NB4 (cell line): ENCODE measurements around the gene HSFX2.
"Not testable (repeated sequence)": the region's sequence is repeated elsewhere in the genome, so short reads cannot be mapped to it uniquely, and the experiment has no call there.

Experiments
- DNase-seq: peaks from one replicate; pipeline ENCODE4 v3.0.0; 2010; ENCODE audit warnings: low read depth
- H3K4me3 ChIP-seq: one replicate; pipeline ENCODE4 v1.5.1; 2011; ENCODE audit warnings: mild to moderate bottlenecking, low read depth, low read length, moderate library complexity
- CTCF ChIP-seq: IDR thresholded peaks from one replicate; pipeline ENCODE4 v1.5.1; 2012; ENCODE audit warnings: low read depth, low read length
- MYC ChIP-seq: IDR thresholded peaks from 2 replicates; pipeline ENCODE4 v1.6.1; 2011; ENCODE audit warnings: low read depth, low read length
- POLR2A ChIP-seq: IDR thresholded peaks from 2 replicates; pipeline ENCODE4 v1.6.1; 2011; ENCODE audit warnings: mild to moderate bottlenecking; ENCODE audit not compliant: insufficient read length; ENCODE audit errors: extremely low read depth
- TF ChIP-seq, protein P1 (sequence below): IDR thresholded peaks from 2 replicates; pipeline ENCODE4 v1.6.1; 2011; ENCODE audit warnings: low read depth, low read length

HSFX2 gene

DNA sequence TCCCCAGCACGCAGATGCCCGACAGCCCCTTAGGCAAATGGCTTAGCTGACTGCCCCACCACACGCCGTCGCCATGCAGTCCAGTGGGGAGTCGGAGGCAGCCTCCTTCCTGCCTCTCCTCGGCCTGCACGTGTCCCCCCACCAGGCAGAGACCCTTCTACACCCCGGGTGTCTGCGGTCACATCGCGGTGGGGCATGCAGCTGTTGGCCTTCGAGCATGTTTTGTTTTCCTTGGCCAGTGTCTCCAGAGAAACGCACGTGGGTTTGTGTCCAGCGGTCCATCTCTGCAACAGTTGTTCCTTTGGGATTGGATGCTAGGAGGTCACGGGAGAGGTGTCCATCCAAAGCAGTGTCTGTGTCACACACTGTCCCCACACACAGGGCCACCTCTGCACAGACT lies at the start of gene HSFX2:
Gene HSFX2 (minus strand): TSS at position 101 of the 400 bp plus-strand sequence. CDS start 614 bp downstream, outside the sequence.
- H3K4me3 ChIP-seq, result not testable (repeated sequence)

GRCh38 chrX:149643496-149643895 lies 48.4 kb upstream of the HSFX2 start:
- DNase-seq, result no peak
- no peak overlapping the region for H3K4me3 ChIP-seq
- TF ChIP-seq MYC, result no peak

More for the DNA sequence above, at the start of gene HSFX2:
- not testable (repeated sequence) for DNase-seq

DNA sequence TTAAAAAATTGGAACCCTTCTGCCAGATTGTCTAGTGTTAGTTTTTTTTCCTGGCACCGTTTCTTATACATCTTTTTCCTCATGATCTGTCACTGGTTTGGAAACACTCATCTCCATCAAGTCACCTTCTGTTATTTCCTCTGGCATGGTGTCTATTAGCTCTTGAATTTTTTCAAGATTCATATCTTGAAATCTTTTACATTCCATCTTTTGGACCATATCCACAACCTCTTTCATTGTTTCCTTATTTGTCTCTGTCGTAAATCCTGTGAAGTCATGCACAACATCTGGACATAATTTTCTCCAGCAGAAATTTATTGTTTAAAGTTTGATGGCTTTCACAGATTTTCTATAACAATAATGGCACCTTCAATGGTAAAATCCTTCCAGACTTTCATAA lies 46.7 kb upstream of the HSFX2 start:
- no peak for DNase-seq
- H3K4me3 ChIP-seq, result no peak overlapping the region
- no peak for TF ChIP-seq CTCF
- TF ChIP-seq MYC, result no peak

- no peak for DNase-seq
- no peak overlapping the region for H3K4me3 ChIP-seq
- TF ChIP-seq MYC (no peak), POLR2A (no peak), CTCF (no peak)
- TF ChIP-seq, protein P1, sequence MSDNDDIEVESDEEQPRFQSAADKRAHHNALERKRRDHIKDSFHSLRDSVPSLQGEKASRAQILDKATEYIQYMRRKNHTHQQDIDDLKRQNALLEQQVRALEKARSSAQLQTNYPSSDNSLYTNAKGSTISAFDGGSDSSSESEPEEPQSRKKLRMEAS, result no peak
Measured at GRCh38 chrX:149641432-149641831, 46.3 kb upstream of the HSFX2 start.

GRCh38 chrX:149639568-149639967 lies 44.5 kb upstream of the HSFX2 start:
- no peak overlapping the region for H3K4me3 ChIP-seq
- no peak for TF ChIP-seq MYC
- no peak for TF ChIP-seq CTCF
- TF ChIP-seq POLR2A, result no peak
- TF ChIP-seq, protein P1, result no peak
- no peak for DNase-seq

GRCh38 chrX:149638860-149639259 lies 43.7 kb upstream of the HSFX2 start:
- DNase-seq, result no peak

DNA sequence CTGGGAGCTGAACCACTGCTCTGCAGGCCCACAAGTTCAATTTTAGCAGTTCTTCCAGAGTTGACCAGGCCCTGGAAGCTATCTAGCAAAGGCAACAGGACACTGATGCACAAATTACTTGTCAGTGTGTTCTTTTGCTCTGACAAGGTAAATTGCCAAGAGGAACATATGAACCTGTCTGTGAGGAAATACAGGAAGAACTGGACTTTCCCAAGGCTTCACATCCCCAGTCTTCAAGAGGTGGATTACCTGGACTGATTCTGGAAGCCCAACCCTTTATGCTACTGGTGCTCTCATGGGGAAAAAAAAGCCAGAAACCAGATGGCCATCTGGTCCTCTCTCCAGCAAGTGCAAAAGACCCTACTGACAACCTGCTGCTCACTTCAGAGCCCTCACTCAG lies 38.4 kb upstream of the HSFX2 start:
- no peak overlapping the region for H3K4me3 ChIP-seq
- TF ChIP-seq, protein P1, result no peak
- TF ChIP-seq CTCF (no peak), MYC (no peak), POLR2A (no peak)
- no peak for DNase-seq

More at GRCh38 chrX:149638860-149639259, 43.7 kb upstream of the HSFX2 start:
- TF ChIP-seq CTCF (no peak), POLR2A (no peak), MYC (no peak)
- TF ChIP-seq, protein P1, result no peak
- no peak overlapping the region for H3K4me3 ChIP-seq
